Transverse colon (tissue), 4 donors: ENCODE results near the gene PDCD11. TPM values are rescaled to one million over a fixed set of nuclear protein-coding genes. Genes with fewer than 3 reads are reported as not detected.

Experiments
- DNase-seq: peaks from one replicate; pipeline ENCODE4 v3.0.0-alpha.2; 2019
- H3K27ac ChIP-seq, 4 donors: fragments of 200-600 bp; sonication (generic); 2 replicates each; pipeline ENCODE4 v1.5.1; 2016 to 2018; ENCODE audit warnings: inconsistent platforms in 4 of 4
- H3K27me3 ChIP-seq: fragments of 200-600 bp; sonication (generic); 2 replicates; pipeline ENCODE4 v1.5.1; 2017; ENCODE audit warnings: inconsistent platforms
- H3K36me3 ChIP-seq, 4 donors: fragments of 200-600 bp; sonication (generic); 2 replicates each; pipeline ENCODE4 v1.5.1; 2017 to 2019; ENCODE audit warnings: inconsistent platforms in 4 of 4
- H3K4me1 ChIP-seq, 4 donors: fragments of 200-600 bp; sonication (generic); 2 replicates each; pipeline ENCODE4 v1.5.1; 2017 to 2020; ENCODE audit warnings: inconsistent platforms in 4 of 4
- H3K4me3 ChIP-seq, 4 donors: fragments of 200-600 bp; sonication (generic); 1 replicate in 1 of 4; 2 replicates in 3 of 4; pipeline versions ENCODE4 v1.5.1 to v1.6.1; 2017 to 2019; ENCODE audit warnings: inconsistent platforms in 4 of 4
- H3K9me3 ChIP-seq, 2 donors: fragments of 200-600 bp; sonication (generic); 2 replicates each; pipeline ENCODE4 v1.5.1; 2017 to 2019; ENCODE audit warnings: inconsistent platforms in 2 of 2
- EP300 ChIP-seq: sonication (generic); formaldehyde crosslinking; IDR thresholded peaks from one replicate; pipeline ENCODE4 v1.6.1; 2017; ENCODE audit warnings: antibody characterized with exemption, low read depth
- POLR2A ChIP-seq: fragments of 450-650 bp; IDR thresholded peaks from one replicate; pipeline ENCODE4 v1.6.1; 2016; ENCODE audit warnings: antibody characterized with exemption, mild to moderate bottlenecking, moderate library complexity
- POLR2AphosphoS5 ChIP-seq, 3 donors: sonication (generic); formaldehyde crosslinking; IDR thresholded peaks; one replicate each; pipeline ENCODE4 v1.6.1; 2016; ENCODE audit warnings: antibody characterized with exemption in 3 of 3
- WGBS, 2 donors: methylation state at CpG; one replicate each; pipeline ENCODE4 v1.1.5; 2018; ENCODE audit warnings: low coverage in 1 of 2; 5-methylcytosine and 5-hydroxymethylcytosine counted together
- in situ Hi-C, 4 donors: fragments of 200-750 bp; cut with MboI; loops; one replicate each; pipeline versions ENCODE4 v1.15.0 to v1.15.1; 2017; ENCODE audit warnings: low sequenced_read_pairs in 3 of 4, low pct_ligation_motif_present in 1 of 4, low pct_unique_long_range_greater_than_20kb in 1 of 4
- intact Hi-C: fragments of 100-400 bp; cut with DNase I; formaldehyde crosslinking; loops from one replicate; pipeline ENCODE4 v1.15.1; 2023; ENCODE audit warnings: low total_unique reads
- total RNA-seq, 4 donors: library from RNA; depleted of rRNA; stranded (reverse); fragments of >200 nt; gene quantifications; one replicate each; pipeline ENCODE4 v1.1.0, GENCODE V29; 2016
- TF ChIP-seq, protein P1 (sequence below), 5 experiments: fragments of 200-600 bp in 3 of 5; fragments of 450-650 bp in 2 of 5; sonication (generic) in 3 of 5; IDR thresholded peaks; 1 replicate in 2 of 5; 2 replicates in 3 of 5; pipeline ENCODE4 v1.5.1; 2016 to 2017; ENCODE audit warnings: antibody characterized with exemption in 5 of 5, inconsistent platforms in 3 of 5, mild to moderate bottlenecking in 2 of 5, moderate library complexity in 1 of 5

The PDCD11 gene
- total RNA-seq, 4 donors from 2014 or later, result 10.1 to 20.0 (median 13.3) TPM

DNA sequence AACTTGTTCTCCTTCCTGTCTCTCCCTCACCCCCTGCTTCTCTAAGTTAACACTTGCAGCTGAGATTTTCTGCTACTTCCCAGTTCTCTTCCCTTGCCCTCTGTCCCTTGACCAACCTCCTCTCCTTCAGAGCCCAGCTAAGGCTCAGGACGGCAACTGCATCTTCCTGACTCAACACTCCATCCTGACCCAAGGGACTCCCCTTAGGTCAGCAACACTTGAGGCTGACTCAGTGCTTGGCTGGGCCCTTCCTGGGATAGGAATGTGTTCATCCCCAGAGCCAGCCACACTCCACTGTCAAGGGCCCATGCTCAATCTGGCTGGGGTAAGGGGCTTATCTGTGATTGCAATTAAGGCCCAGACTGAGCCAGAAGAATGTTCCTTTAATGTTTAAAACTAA lies 52.3 kb downstream of the PDCD11 start:
- H3K9me3 ChIP-seq, result no peaks in the 10 kb centered on the region
- in situ Hi-C loops (no loop called here), intact Hi-C loops (no loop called here)
- H3K4me3 ChIP-seq, result peak overlapping the region in 1 of 4 donors; percentile 6
- H3K27me3 ChIP-seq, result peaks cover 5% of the 10 kb centered on the region
- H3K36me3 ChIP-seq, result peaks cover 0 to 18% (median 0%) of the 10 kb centered on the region in 4 donors
- WGBS, 2 donors, result 50% methylated on average over 1 of the region's 1 CpG; no CpG with 5 or more reads in 1 of the 2 donors
- TF ChIP-seq POLR2AphosphoS5 (IDR thresholded peaks at IDR 0.05) (peak in 1 of 3 donors; percentile 34), POLR2A (no peak)
- peak overlapping the region; percentile 40 to 93 (median 86) for H3K27ac ChIP-seq
- peaks cover 8 to 56% (median 14%) of the 10 kb centered on the region in 4 donors for H3K4me1 ChIP-seq
- peak; percentile 38 for DNase-seq

- WGBS, 2 donors, result 75 to 83% methylated on average over 3 to 34 of the region's 34 CpGs
- Histone ChIP-seq H3K9me3 (no peaks in the 10 kb centered on the region), H3K4me1 (peaks cover 8 to 56% (median 14%) of the 10 kb centered on the region in 4 donors), H3K27ac (peak overlapping the region; percentile 34 to 93 (median 86)), H3K27me3 (peaks cover 5% of the 10 kb centered on the region), H3K4me3 (peak overlapping the region in 1 of 4 donors; percentile 67), H3K36me3 (peaks cover 0 to 12% (median 0%) of the 10 kb centered on the region in 4 donors)
- in situ Hi-C loops, result no loop called here
- DNase-seq, result no peak
- TF ChIP-seq EP300, result no peak
- intact Hi-C loops, result no loop called here
Observed at GRCh38 chr10:103449208-103450144, 53.0 kb downstream of the PDCD11 start.

- in situ Hi-C loops (no loop called here), intact Hi-C loops (no loop called here)
- H3K36me3 ChIP-seq, result peaks cover 0 to 9% (median 0%) of the 10 kb centered on the region in 4 donors
- WGBS, 2 donors, result 87 to 100% methylated on average over 1 to 12 of the region's 12 CpGs
- H3K27me3 ChIP-seq, result peaks cover 5% of the 10 kb centered on the region
- no peaks in the 10 kb centered on the region for H3K9me3 ChIP-seq
- H3K4me1 ChIP-seq, result peaks cover 8 to 56% (median 14%) of the 10 kb centered on the region in 4 donors
- H3K27ac ChIP-seq, result peak overlapping the region; percentile 85 to 93 (median 86)
- H3K4me3 ChIP-seq, result peak overlapping the region in 1 of 4 donors; percentile 67
- DNase-seq, result no peak
- TF ChIP-seq EP300, result no peak
- no peak for TF ChIP-seq POLR2A
- TF ChIP-seq, protein P1, sequence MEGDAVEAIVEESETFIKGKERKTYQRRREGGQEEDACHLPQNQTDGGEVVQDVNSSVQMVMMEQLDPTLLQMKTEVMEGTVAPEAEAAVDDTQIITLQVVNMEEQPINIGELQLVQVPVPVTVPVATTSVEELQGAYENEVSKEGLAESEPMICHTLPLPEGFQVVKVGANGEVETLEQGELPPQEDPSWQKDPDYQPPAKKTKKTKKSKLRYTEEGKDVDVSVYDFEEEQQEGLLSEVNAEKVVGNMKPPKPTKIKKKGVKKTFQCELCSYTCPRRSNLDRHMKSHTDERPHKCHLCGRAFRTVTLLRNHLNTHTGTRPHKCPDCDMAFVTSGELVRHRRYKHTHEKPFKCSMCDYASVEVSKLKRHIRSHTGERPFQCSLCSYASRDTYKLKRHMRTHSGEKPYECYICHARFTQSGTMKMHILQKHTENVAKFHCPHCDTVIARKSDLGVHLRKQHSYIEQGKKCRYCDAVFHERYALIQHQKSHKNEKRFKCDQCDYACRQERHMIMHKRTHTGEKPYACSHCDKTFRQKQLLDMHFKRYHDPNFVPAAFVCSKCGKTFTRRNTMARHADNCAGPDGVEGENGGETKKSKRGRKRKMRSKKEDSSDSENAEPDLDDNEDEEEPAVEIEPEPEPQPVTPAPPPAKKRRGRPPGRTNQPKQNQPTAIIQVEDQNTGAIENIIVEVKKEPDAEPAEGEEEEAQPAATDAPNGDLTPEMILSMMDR (IDR thresholded peaks at IDR 0.05), result no peak
- no peak for TF ChIP-seq POLR2AphosphoS5 (IDR thresholded peaks at IDR 0.05)
Observed at GRCh38 chr10:103450201-103450695, 53.8 kb downstream of the PDCD11 start.

DNA sequence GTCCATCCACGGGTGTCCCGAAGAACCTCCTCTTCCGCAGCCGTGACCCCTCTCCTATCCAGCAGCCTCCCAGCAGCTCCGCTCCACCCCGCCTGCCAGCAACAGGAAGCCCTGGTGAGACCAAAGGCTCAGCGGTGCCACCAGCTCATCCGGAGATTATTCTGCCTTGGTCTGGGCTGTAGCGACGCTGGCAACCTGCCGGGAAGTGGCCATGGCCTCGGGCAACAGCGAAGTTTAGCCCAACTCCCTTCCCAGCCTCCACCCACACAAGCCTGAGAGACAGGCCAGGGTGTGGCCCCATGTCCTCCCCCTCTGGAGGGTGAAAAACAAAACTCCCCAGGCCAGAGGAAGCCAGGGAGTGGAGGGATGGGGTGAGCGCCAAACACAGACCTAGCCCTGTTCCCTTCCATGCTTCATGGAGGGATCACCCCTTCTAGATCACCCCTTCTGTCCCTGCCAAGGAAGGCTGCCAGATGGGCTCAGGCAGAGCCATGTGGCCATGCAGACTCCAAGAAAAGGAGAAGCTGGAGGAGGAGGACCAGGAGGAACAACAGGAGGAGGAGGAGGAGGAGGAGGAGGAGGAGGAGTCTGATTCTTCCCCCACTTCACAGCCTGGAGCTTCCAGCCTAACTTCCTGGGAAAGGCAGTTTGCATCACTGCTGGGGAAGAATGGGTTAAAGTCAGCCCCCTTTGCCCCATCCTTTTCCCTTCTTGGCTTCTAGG lies 54.8 kb downstream of the PDCD11 start:
- Histone ChIP-seq H3K4me3 (peak overlapping the region; percentile 49 to 68 (median 60)), H3K4me1 (peaks cover 8 to 48% (median 14%) of the 10 kb centered on the region in 4 donors), H3K27me3 (peaks cover 5% of the 10 kb centered on the region), H3K27ac (peak overlapping the region; percentile 85 to 93 (median 86)), H3K9me3 (no peaks in the 10 kb centered on the region), H3K36me3 (no peaks in the 10 kb centered on the region)
- DNase-seq, result peak; percentile 52
- in situ Hi-C loops (no loop called here), intact Hi-C loops (no loop called here)
- 20 to 54% methylated on average over 1 to 14 of the region's 14 CpGs for WGBS, 2 donors
- TF ChIP-seq EP300, result no peak
- TF ChIP-seq POLR2A, result no peak
- TF ChIP-seq POLR2AphosphoS5 (IDR thresholded peaks at IDR 0.05), result peak in 1 of 3 donors; percentile 24
- TF ChIP-seq, protein P1 (IDR thresholded peaks at IDR 0.05), result no peak
